ENCODE results near the gene LMTK3. TPM values are rescaled to one million over a fixed set of nuclear protein-coding genes. Genes with fewer than 3 reads are reported as not detected.

LMTK3 gene
- total RNA-seq, 4 donors from 2014 or later, result 1.3 to 3.5 (median 1.6) TPM

GRCh38 chr19:48501494-48502349 lies 9.9 kb downstream of the LMTK3 start:
- 9% methylated on average over 20 of the region's 20 CpGs for WGBS
- no peak for TF ChIP-seq POLR2AphosphoS5 (IDR thresholded peaks at IDR 0.05)
- no peak for TF ChIP-seq POLR2A (IDR thresholded peaks at IDR 0.05)
- no peak for TF ChIP-seq EP300 (IDR thresholded peaks at IDR 0.05)
- TF ChIP-seq CTCF (IDR thresholded peaks at IDR 0.05), result no peak
- H3K4me1 ChIP-seq, result peaks cover 27% of the 10 kb centered on the region
- H3K27me3 ChIP-seq, result peaks cover 36% of the 10 kb centered on the region
- no peaks in the 10 kb centered on the region for H3K36me3 ChIP-seq
- H3K27ac ChIP-seq, result no peak overlapping the region
- peak overlapping the region; percentile 30 for H3K4me3 ChIP-seq
- DNase-seq (ENCODE audit: low spot score in 2 of 2), result peak in 1 of 2 donors; percentile 88
- no peaks in the 10 kb centered on the region for H3K9me3 ChIP-seq

GRCh38 chr19:48500830-48501493 lies 10.7 kb downstream of the LMTK3 start:
- 78% methylated on average over 13 of the region's 32 CpGs for WGBS
- DNase-seq (ENCODE audit: low spot score in 2 of 2), result no peak
- Histone ChIP-seq H3K27ac (no peak overlapping the region), H3K9me3 (no peaks in the 10 kb centered on the region), H3K27me3 (peaks cover 36% of the 10 kb centered on the region), H3K36me3 (no peaks in the 10 kb centered on the region), H3K4me3 (peak overlapping the region; percentile 30), H3K4me1 (peaks cover 27% of the 10 kb centered on the region)
- TF ChIP-seq POLR2A (IDR thresholded peaks at IDR 0.05) (no peak), CTCF (IDR thresholded peaks at IDR 0.05) (no peak), POLR2AphosphoS5 (IDR thresholded peaks at IDR 0.05) (no peak), EP300 (IDR thresholded peaks at IDR 0.05) (no peak)

GRCh38 chr19:48499316-48500090 lies 12.1 kb downstream of the LMTK3 start:
- Histone ChIP-seq H3K4me3 (peak overlapping the region; percentile 18), H3K9me3 (no peaks in the 10 kb centered on the region), H3K36me3 (no peaks in the 10 kb centered on the region), H3K4me1 (peaks cover 37% of the 10 kb centered on the region), H3K27ac (no peak overlapping the region), H3K27me3 (peaks cover 36% of the 10 kb centered on the region)
- no peak for DNase-seq (ENCODE audit: low spot score in 2 of 2)
- 83% methylated on average over 7 of the region's 44 CpGs for WGBS
- TF ChIP-seq CTCF (IDR thresholded peaks at IDR 0.05) (no peak), POLR2A (IDR thresholded peaks at IDR 0.05) (no peak), EP300 (IDR thresholded peaks at IDR 0.05) (no peak), POLR2AphosphoS5 (IDR thresholded peaks at IDR 0.05) (no peak)

- no peak for DNase-seq (ENCODE audit: low spot score in 2 of 2)
- H3K27ac ChIP-seq, result no peak overlapping the region
- H3K36me3 ChIP-seq, result no peaks in the 10 kb centered on the region
- H3K4me3 ChIP-seq, result peak overlapping the region; percentile 18
- no peak for TF ChIP-seq POLR2A (IDR thresholded peaks at IDR 0.05)
- no peak for TF ChIP-seq CTCF (IDR thresholded peaks at IDR 0.05)
- no peak for TF ChIP-seq POLR2AphosphoS5 (IDR thresholded peaks at IDR 0.05)
- TF ChIP-seq EP300 (IDR thresholded peaks at IDR 0.05), result no peak
- H3K9me3 ChIP-seq, result no peaks in the 10 kb centered on the region
- H3K27me3 ChIP-seq, result peaks cover 36% of the 10 kb centered on the region
- 34% methylated on average over 17 of the region's 59 CpGs for WGBS
- H3K4me1 ChIP-seq, result peaks cover 43% of the 10 kb centered on the region
Observed at GRCh38 chr19:48498595-48499311, 12.9 kb downstream of the LMTK3 start.

Measured in suprapubic skin (tissue), 4 donors.